Lower lobe of right lung (tissue), 2 donors: ENCODE data around the gene MARVELD1. TPM values are rescaled to one million over a fixed set of nuclear protein-coding genes. Genes with fewer than 3 reads are reported as not detected.

Source experiments
- ATAC-seq, 2 donors: fragments of 200-7000 bp; cut with Tn5 transposase; one replicate each; pipeline ENCODE4 v1.9.1; 2020 to 2022; ENCODE audit warnings: mild to moderate bottlenecking in 2 of 2, moderate library complexity in 2 of 2
- DNase-seq: peaks from one replicate; pipeline ENCODE4 v3.0.0-alpha.2; 2020
- H3K27ac ChIP-seq: fragments of 200-600 bp; one replicate; pipeline ENCODE4 v1.8.0; 2022
- H3K27me3 ChIP-seq: fragments of 200-600 bp; one replicate; pipeline ENCODE4 v1.8.0; 2022; ENCODE audit warnings: low read depth
- H3K36me3 ChIP-seq: fragments of 200-600 bp; one replicate; pipeline ENCODE4 v1.8.0; 2022; ENCODE audit warnings: mild to moderate bottlenecking
- H3K4me1 ChIP-seq: fragments of 200-600 bp; one replicate; pipeline ENCODE4 v1.8.0; 2022
- H3K4me3 ChIP-seq: fragments of 200-600 bp; one replicate; pipeline ENCODE4 v1.8.0; 2022; ENCODE audit warnings: mild to moderate bottlenecking
- H3K9me3 ChIP-seq: fragments of 200-600 bp; one replicate; pipeline ENCODE4 v1.8.0; 2022
- CTCF ChIP-seq: fragments of 200-600 bp; IDR thresholded peaks from one replicate; pipeline ENCODE4 v1.8.0; 2022; ENCODE audit warnings: antibody characterized with exemption, mild to moderate bottlenecking
- intact Hi-C: fragments of 100-400 bp; cut with DNase I; formaldehyde crosslinking; loops from one replicate; pipeline ENCODE4 v1.11.0; 2022
- total RNA-seq: library from RNA; stranded (reverse); fragmentation: NEBNext Ultra II Directional; extraction: Animal tissue kit (Norgen Biotek cat#: 25700); gene quantifications from one replicate; pipeline ENCODE4 v1.2.1, GENCODE V29; 2021
- donor health status: DM: no; HTN: yes; CAD: no; lungs with severe emphysema.

Gene MARVELD1
- total RNA-seq, 1 donor from 2014 or later, result 36.5 TPM

DNA sequence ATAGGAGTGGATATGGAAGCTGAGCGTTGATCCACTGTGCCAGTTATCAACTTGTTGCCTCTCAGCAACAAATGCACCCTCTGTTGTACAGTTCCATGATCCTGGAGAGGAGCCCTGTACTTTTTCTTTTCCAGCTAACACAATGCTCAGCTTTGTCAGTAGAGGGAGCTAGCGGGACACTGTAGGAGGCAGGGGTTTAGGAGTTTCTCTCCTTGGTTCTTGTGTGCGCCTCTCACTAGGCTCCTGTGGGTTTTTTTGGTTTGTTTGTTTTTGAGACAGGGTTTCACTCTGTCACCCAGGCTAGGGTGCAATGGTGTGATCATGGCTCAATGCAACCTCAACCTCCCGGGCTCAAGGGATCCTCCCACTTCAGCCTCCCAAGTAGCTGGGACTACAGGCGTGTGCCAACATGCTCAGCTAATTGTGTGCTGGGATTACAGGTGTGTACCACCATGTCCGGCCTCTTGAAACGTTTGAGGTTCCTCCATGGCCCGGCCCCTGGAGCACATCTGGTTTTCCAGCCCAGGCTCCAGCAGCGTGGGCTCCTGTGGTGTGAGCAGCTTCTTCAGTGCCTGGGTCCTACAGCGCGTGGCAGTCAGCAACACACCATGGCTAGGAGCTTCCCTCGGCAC lies 12.0 kb upstream of the MARVELD1 start:
- H3K9me3 ChIP-seq, result no peaks in the 10 kb centered on the region
- H3K27ac ChIP-seq, result no peak overlapping the region
- intact Hi-C loops, result no loop called here
- peaks cover 10% of the 10 kb centered on the region for H3K4me1 ChIP-seq
- ATAC-seq (peak; percentile 93 to 94), DNase-seq (no peak)
- no peaks in the 10 kb centered on the region for H3K36me3 ChIP-seq
- no peaks in the 10 kb centered on the region for H3K27me3 ChIP-seq
- TF ChIP-seq CTCF, result peak; percentile 85
- no peak overlapping the region for H3K4me3 ChIP-seq

DNA sequence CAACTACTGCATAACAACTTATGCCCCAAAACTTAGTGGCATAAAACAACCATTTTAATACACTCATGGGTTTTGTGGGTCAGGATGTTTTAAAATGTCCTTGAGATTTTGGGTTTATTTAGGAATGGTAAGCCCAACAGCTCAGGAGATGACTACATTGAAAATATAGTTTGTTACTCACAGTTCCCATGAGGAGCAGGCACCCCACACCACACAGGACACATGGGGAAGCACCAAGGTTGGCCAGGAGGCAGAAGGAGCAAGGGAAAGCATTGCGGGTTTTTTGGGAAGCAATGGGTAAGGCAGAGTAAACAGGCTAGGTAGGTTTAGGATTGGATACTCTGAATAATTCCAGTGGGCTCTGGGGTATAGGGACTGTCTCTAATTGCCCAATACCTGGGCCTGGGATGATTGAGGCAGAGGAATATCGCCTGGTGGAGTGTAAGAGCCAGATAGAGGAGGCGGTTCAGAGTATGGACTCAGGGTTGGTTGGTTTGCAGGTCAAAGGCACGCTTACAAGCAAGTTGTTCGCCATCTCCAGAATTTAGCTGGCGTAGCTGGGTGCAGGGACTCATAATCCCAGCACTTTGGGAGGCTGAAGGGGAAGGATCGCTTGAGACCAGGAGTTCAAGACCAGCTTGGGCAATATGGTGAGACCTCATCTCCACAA lies 10.0 kb upstream of the MARVELD1 start:
- Histone ChIP-seq H3K27me3 (no peaks in the 10 kb centered on the region), H3K36me3 (no peaks in the 10 kb centered on the region), H3K9me3 (no peaks in the 10 kb centered on the region), H3K27ac (no peak overlapping the region), H3K4me1 (peaks cover 10% of the 10 kb centered on the region), H3K4me3 (no peak overlapping the region)
- ATAC-seq (no peak), DNase-seq (no peak)
- intact Hi-C loops, result no loop called here
- TF ChIP-seq CTCF, result no peak

DNA sequence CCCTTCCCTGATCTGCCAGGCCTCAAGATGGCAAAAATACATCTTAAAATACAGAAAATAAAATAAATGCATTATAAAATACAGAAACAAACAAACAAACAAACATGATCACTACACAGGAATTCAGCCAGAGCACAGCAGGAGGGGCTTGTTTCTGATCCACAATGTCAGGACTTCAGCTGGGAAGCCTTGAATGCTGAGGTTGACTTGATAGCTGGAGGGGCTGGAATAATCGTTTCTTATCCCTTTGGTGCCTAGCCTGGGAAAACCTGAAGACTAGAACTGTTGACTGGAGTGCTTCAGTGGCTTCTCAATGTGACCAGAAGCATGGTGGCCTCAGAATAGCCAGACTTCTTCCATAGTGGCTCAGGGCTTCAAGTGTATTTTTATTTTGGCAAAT lies 9.2 kb upstream of the MARVELD1 start:
- intact Hi-C loops, result no loop called here
- no peak for ATAC-seq
- no peak for DNase-seq
- H3K36me3 ChIP-seq, result no peaks in the 10 kb centered on the region
- H3K27me3 ChIP-seq, result no peaks in the 10 kb centered on the region
- H3K4me3 ChIP-seq, result no peak overlapping the region
- no peaks in the 10 kb centered on the region for H3K9me3 ChIP-seq
- no peak overlapping the region for H3K27ac ChIP-seq
- no peak for TF ChIP-seq CTCF
- H3K4me1 ChIP-seq, result peaks cover 13% of the 10 kb centered on the region

- no peaks in the 10 kb centered on the region for H3K36me3 ChIP-seq
- intact Hi-C loops, result no loop called here
- no peak for TF ChIP-seq CTCF
- H3K9me3 ChIP-seq, result no peaks in the 10 kb centered on the region
- no peak for ATAC-seq
- no peak for DNase-seq
- H3K27me3 ChIP-seq, result no peaks in the 10 kb centered on the region
- no peak overlapping the region for H3K4me3 ChIP-seq
- no peak overlapping the region for H3K27ac ChIP-seq
- H3K4me1 ChIP-seq, result peaks cover 14% of the 10 kb centered on the region
These were observed 8.4 kb upstream of the MARVELD1 start for GRCh38 chr10:97705006-97705670.

GRCh38 chr10:97707134-97707861 lies 6.2 kb upstream of the MARVELD1 start:
- H3K4me3 ChIP-seq, result no peak overlapping the region
- ATAC-seq (no peak), DNase-seq (no peak)
- H3K27ac ChIP-seq, result no peak overlapping the region
- H3K27me3 ChIP-seq, result no peaks in the 10 kb centered on the region
- no peak for TF ChIP-seq CTCF
- H3K4me1 ChIP-seq, result peaks cover 8% of the 10 kb centered on the region
- intact Hi-C loops, result no loop called here
- H3K36me3 ChIP-seq, result no peaks in the 10 kb centered on the region
- no peaks in the 10 kb centered on the region for H3K9me3 ChIP-seq
